Epithelial cell of proximal tubule (primary cell): Measurements from ENCODE around the gene SDCCAG8. TPM values are rescaled to one million over a fixed set of nuclear protein-coding genes. Genes with fewer than 3 reads are reported as not detected.

ENCODE experiments used
- DNase-seq: peaks from one replicate; pipeline ENCODE4 v3.0.0-alpha.2; 2011; ENCODE audit warnings: low read depth
- H3K4me3 ChIP-seq: 2 replicates; pipeline ENCODE4 v1.5.1; 2011; ENCODE audit warnings: low read depth, mild to moderate bottlenecking, low read length
- CTCF ChIP-seq: conservative IDR thresholded peaks from 2 replicates; pipeline ENCODE4 v1.5.1; 2012; ENCODE audit warnings: low read depth, mild to moderate bottlenecking, low read length
- total RNA-seq: library from RNA; depleted of rRNA; stranded (reverse); fragments of >200 nt; gene quantifications from 2 replicates; pipeline ENCODE4 v1.2.3, GENCODE V29; 2015

The SDCCAG8 gene
- total RNA-seq, 1 donor from 2014 or later: 86.9 TPM

- no peak for DNase-seq
- TF ChIP-seq CTCF: no peak
- H3K4me3 ChIP-seq: no peak overlapping the region
Observed at GRCh38 chr1:243266231-243266630, 10.4 kb downstream of the SDCCAG8 start.

- no peak for TF ChIP-seq CTCF
- no peak for DNase-seq
- no peak overlapping the region for H3K4me3 ChIP-seq
Observed at GRCh38 chr1:243267471-243267880, 11.6 kb downstream of the SDCCAG8 start.

- DNase-seq: no peak
- H3K4me3 ChIP-seq: no peak overlapping the region
- TF ChIP-seq CTCF: no peak
Observed at GRCh38 chr1:243267914-243268653, 12.2 kb downstream of the SDCCAG8 start.

- no peak overlapping the region for H3K4me3 ChIP-seq
- no peak for TF ChIP-seq CTCF
- DNase-seq: no peak
Observed at GRCh38 chr1:243268751-243269460, 13.1 kb downstream of the SDCCAG8 start.

- H3K4me3 ChIP-seq: no peak overlapping the region
- no peak for DNase-seq
- no peak for TF ChIP-seq CTCF
Observed at GRCh38 chr1:243269461-243269801, 13.6 kb downstream of the SDCCAG8 start.

DNA sequence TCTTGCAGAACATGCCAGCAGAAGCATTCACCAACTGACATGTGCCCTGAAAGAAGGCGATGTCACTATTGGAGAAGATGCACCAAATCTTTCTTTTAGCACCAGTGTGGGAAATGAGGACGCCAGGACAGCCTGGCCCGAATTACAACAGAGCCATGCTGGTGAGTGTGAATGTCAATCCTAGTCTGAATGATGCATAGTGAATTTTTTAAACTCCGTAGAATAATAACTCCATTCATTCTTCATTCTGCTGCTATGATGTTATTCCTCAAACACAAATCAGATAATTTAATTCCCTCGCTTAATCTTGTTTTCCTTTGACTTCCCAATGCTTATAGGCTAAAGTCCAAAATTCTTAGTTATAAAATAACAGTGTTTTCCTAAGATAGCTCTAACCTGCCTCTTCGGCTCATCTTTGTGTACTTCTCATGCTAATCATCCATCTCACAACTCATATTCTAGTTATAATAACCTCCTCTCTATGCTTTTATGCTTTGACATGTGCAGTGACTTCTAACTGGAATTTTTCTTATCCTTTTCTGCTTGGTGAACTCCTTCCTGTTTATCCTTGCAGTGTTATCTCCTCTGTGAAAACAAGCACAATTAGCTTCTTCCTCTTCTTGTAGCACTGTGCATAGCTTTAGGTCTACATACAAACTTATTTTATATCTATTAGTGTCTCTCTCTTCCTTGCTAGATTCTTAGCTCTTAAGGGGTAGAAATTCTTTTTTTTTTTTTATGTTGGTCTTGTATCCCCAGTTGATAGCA is 14.4 kb downstream of the SDCCAG8 start:
- no peak overlapping the region for H3K4me3 ChIP-seq
- no peak for TF ChIP-seq CTCF
- DNase-seq: no peak
